Naive thymus-derived CD4-positive, alpha-beta T cell (primary cell): Measurements from ENCODE around the gene EIF2S1. TPM values are rescaled to one million over a fixed set of nuclear protein-coding genes. Genes with fewer than 3 reads are reported as not detected.
"Not testable (repeated sequence)": the region's sequence is repeated elsewhere in the genome, so short reads cannot be mapped to it uniquely, and the experiment has no call there.

Experiments
- ATAC-seq: fragments of 150-1000 bp; cut with Tn5 transposase; 2 replicates; pipeline ENCODE4 v1.10.0; 2021; ENCODE audit warnings: mild to moderate bottlenecking, moderate library complexity
- CTCF ChIA-PET: fragments of 350-600 bp; sonication (Branson Sonifier 250); formaldehyde crosslinking; loops from one replicate; lab custom pipeline; 2021; ENCODE audit warnings: antibody characterized with exemption; lab: Charles Lee
- POLR2A ChIA-PET: fragments of 350-600 bp; sonication (Branson Sonifier 250); formaldehyde crosslinking; loops from one replicate; lab custom pipeline; 2021; ENCODE audit warnings: antibody characterized with exemption, inconsistent platforms; lab: Charles Lee
- DNase-seq, 9 donors: peaks; one replicate each; pipeline versions ENCODE4 v3.0.0 to v3.0.0-alpha.2; 2020 to 2022; ENCODE audit warnings: mixed read lengths in 1 of 9
- H3K27ac ChIP-seq: one replicate; pipeline ENCODE4 v1.7.0; 2013; ENCODE audit warnings: mild to moderate bottlenecking, low read depth, low read length, moderate library complexity
- H3K27me3 ChIP-seq, 2 donors: one replicate each; pipeline ENCODE4 v1.7.0; 2013; ENCODE audit warnings: low read length in 2 of 2, mild to moderate bottlenecking in 2 of 2, moderate library complexity in 2 of 2; ENCODE audit not compliant: control insufficient read depth in 2 of 2, insufficient read depth in 2 of 2
- H3K36me3 ChIP-seq, 3 experiments: 1 replicate in 2 of 3; 2 replicates in 1 of 3; pipeline ENCODE4 v1.7.0; 2013; ENCODE audit warnings: low read length in 3 of 3, mild to moderate bottlenecking in 3 of 3, moderate library complexity in 1 of 3; ENCODE audit not compliant: insufficient read depth in 3 of 3, control insufficient read depth in 2 of 3
- H3K4me1 ChIP-seq, 2 donors: one replicate each; pipeline ENCODE4 v1.7.0; 2013; ENCODE audit warnings: low read length in 2 of 2, mild to moderate bottlenecking in 2 of 2, moderate library complexity in 1 of 2; ENCODE audit not compliant: control insufficient read depth in 2 of 2, insufficient read depth in 2 of 2
- H3K4me3 ChIP-seq: 2 replicates; pipeline ENCODE4 v1.7.0; 2013; ENCODE audit warnings: mild to moderate bottlenecking, low read length
- H3K9me3 ChIP-seq, 3 experiments: 1 replicate in 2 of 3; 2 replicates in 1 of 3; pipeline ENCODE4 v1.7.0; 2013; ENCODE audit warnings: low read length in 3 of 3; ENCODE audit not compliant: control insufficient read depth in 2 of 3
- H3K27ac Mint-ChIP-seq, 9 donors: one replicate each; pipeline ENCODE4 v1.8.0; 2020 to 2022; ENCODE audit warnings: mixed read lengths in 9 of 9, mild to moderate bottlenecking in 8 of 9, moderate library complexity in 5 of 9, inconsistent platforms in 2 of 9
- H3K27me3 Mint-ChIP-seq, 5 donors: one replicate each; pipeline ENCODE4 v1.8.0; 2021 to 2022; ENCODE audit warnings: mixed read lengths in 5 of 5, mild to moderate bottlenecking in 1 of 5
- H3K36me3 Mint-ChIP-seq, 5 donors: one replicate each; pipeline ENCODE4 v1.8.0; 2020 to 2022; ENCODE audit warnings: mixed read lengths in 5 of 5, mild to moderate bottlenecking in 3 of 5, inconsistent platforms in 1 of 5
- H3K4me1 Mint-ChIP-seq, 7 donors: one replicate each; pipeline ENCODE4 v1.8.0; 2020 to 2022; ENCODE audit warnings: mixed read lengths in 7 of 7, mild to moderate bottlenecking in 3 of 7, inconsistent platforms in 1 of 7
- H3K4me3 Mint-ChIP-seq, 10 donors: one replicate each; pipeline ENCODE4 v1.8.0; 2020 to 2022; ENCODE audit warnings: mild to moderate bottlenecking in 10 of 10, mixed read lengths in 10 of 10, moderate library complexity in 6 of 10, inconsistent platforms in 2 of 10
- H3K9me3 Mint-ChIP-seq, 11 donors: one replicate each; pipeline ENCODE4 v1.8.0; 2020 to 2022; ENCODE audit warnings: mixed read lengths in 11 of 11, mild to moderate bottlenecking in 4 of 11, inconsistent platforms in 1 of 11, moderate library complexity in 1 of 11
- intact Hi-C, 2 donors: fragments of 100-400 bp; cut with micrococcal nuclease; formaldehyde crosslinking; loops; one replicate each; pipeline ENCODE4 v1.15.1; 2023
- polyA plus RNA-seq, 2 donors: library from polyadenylated mRNA; unstranded; fragments of 300-500 nt; fragmentation: Illumina TruSeq; gene quantifications; one replicate each; pipeline ENCODE4 v1.2.3, GENCODE V29; 2021
- total RNA-seq, 6 experiments: library from RNA in 5 of 6; stranded (reverse) in 5 of 6; gene quantifications; 1 replicate in 5 of 6; 2 replicates in 1 of 6; pipeline ENCODE4 v1.2.3 and lab custom pipeline; 2021 to 2026

EIF2S1 gene
- total and polyA plus RNA-seq, 7 experiments from 2014 or later, result 41.4 to 115 (median 57.6) TPM

GRCh38 chr14:67331368-67332125 lies 28.6 kb upstream of the EIF2S1 start:
- Histone ChIP-seq H3K27me3 (no peaks in the 10 kb centered on the region), H3K9me3 (no peaks in the 10 kb centered on the region), H3K36me3 (peaks cover 0 to 42% (median 10%) of the 10 kb centered on the region in 3 experiments), H3K4me3 (no peak overlapping the region), H3K4me1 (no peaks in the 10 kb centered on the region), H3K27ac (no peak overlapping the region)
- DNase-seq, result no peak
- Mint-ChIP-seq H3K36me3 (peaks cover 4 to 51% (median 36%) of the 10 kb centered on the region in 5 donors), H3K4me1 (peaks cover 0 to 1% (median 0%) of the 10 kb centered on the region in 7 donors), H3K27me3 (no peaks in the 10 kb centered on the region), H3K4me3 (no peak overlapping the region), H3K9me3 (peaks cover 0 to 3% (median 0%) of the 10 kb centered on the region in 11 donors), H3K27ac (no peak overlapping the region)
- CTCF ChIA-PET, result interaction anchor here (1.0 kb wide), 1 partner anchor 46 kb away, joined by 3 read pairs; no protein-coding TSS in a partner anchor
- POLR2A ChIA-PET, result no interaction called here
- intact Hi-C loops, result no loop called here
- ATAC-seq, result no peak

DNA sequence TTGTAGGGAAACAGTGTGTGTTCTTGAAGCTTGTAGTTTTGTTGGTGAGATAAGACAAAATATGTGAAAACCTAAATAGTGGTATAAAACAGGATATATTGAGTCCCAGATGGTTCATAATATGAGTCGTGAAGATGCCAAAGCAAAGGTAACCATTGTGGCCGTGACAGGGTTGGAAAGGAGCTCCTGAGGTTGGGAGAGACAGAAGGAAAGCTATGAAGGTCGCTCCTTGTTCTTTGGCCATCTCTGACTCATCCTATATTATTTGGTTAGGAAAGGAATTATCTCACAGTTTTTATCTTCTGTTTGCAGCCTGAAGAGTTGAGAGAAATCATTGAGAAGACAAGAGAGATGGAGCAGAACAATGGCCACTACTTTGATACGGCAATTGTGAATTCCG lies 27.7 kb upstream of the EIF2S1 start:
- Histone ChIP-seq H3K27ac (no peak overlapping the region), H3K9me3 (no peaks in the 10 kb centered on the region), H3K4me3 (no peak overlapping the region), H3K4me1 (no peaks in the 10 kb centered on the region), H3K27me3 (no peaks in the 10 kb centered on the region), H3K36me3 (peaks cover 0 to 49% (median 10%) of the 10 kb centered on the region in 3 experiments)
- no peak for DNase-seq
- Mint-ChIP-seq H3K27ac (no peak overlapping the region), H3K9me3 (peaks cover 0 to 3% (median 0%) of the 10 kb centered on the region in 11 donors), H3K4me1 (peaks cover 0 to 1% (median 0%) of the 10 kb centered on the region in 7 donors), H3K36me3 (peaks cover 4 to 47% (median 35%) of the 10 kb centered on the region in 5 donors), H3K4me3 (no peak overlapping the region), H3K27me3 (no peaks in the 10 kb centered on the region)
- ChIA-PET CTCF (interaction anchor here (1.3 kb wide), 1 partner anchor 973 kb away, joined by 3 read pairs; no protein-coding TSS in a partner anchor), POLR2A (no interaction called here)
- intact Hi-C loops, result no loop called here
- ATAC-seq, result no peak

DNA sequence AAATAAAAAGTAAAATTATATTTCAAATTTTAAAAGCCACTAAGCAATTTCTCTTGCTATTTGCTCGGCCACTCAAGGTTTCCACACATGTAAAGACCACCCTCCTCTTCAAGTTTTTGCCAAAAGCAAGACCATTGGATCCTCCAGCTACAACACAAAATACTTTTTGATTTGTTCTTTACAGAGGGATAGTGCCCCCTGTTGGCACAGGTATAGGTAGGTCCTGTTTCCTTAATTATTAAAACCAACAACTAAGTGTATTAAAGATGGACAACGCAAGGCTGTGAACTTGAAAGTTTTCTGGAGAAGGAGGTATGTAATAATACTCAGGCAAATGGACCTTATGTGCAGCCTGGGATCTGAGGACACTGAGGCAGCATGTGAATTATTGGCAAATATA lies 24.3 kb upstream of the EIF2S1 start:
- peaks cover 4 to 51% (median 29%) of the 10 kb centered on the region in 5 donors for H3K36me3 Mint-ChIP-seq
- H3K9me3 Mint-ChIP-seq, result peaks cover 0 to 2% (median 0%) of the 10 kb centered on the region in 11 donors
- DNase-seq (peak in 5 of 9 donors; percentile 2 to 10 (median 7)), ATAC-seq (peak; percentile 22)
- H3K27me3 ChIP-seq, result no peaks in the 10 kb centered on the region
- H3K4me1 ChIP-seq, result no peaks in the 10 kb centered on the region
- peaks cover 0 to 1% (median 0%) of the 10 kb centered on the region in 7 donors for H3K4me1 Mint-ChIP-seq
- intact Hi-C loops, result loop anchor here (1.0 to 2.0 kb wide), 2 partner anchors 169 to 976 kb away; no protein-coding TSS in a partner anchor
- no peak overlapping the region for H3K4me3 ChIP-seq
- H3K27ac ChIP-seq, result no peak overlapping the region
- no peak overlapping the region for H3K4me3 Mint-ChIP-seq
- peak overlapping the region in 1 of 9 donors; percentile 73 for H3K27ac Mint-ChIP-seq
- H3K36me3 ChIP-seq, result peaks cover 0 to 74% (median 14%) of the 10 kb centered on the region in 3 experiments
- no peaks in the 10 kb centered on the region for H3K27me3 Mint-ChIP-seq
- ChIA-PET CTCF (interaction anchor here (1.4 kb wide), 1 partner anchor 168 kb away, joined by 6 read pairs; no protein-coding TSS in a partner anchor), POLR2A (no interaction called here)
- no peaks in the 10 kb centered on the region for H3K9me3 ChIP-seq

- intact Hi-C loops, H3K4me1 ChIP-seq, H3K27ac ChIP-seq, H3K4me3 ChIP-seq, ATAC-seq, H3K9me3 Mint-ChIP-seq, H3K9me3 ChIP-seq, H3K27me3 Mint-ChIP-seq, DNase-seq, CTCF ChIA-PET, H3K27ac Mint-ChIP-seq, POLR2A ChIA-PET, H3K4me1 Mint-ChIP-seq, H3K4me3 Mint-ChIP-seq, H3K27me3 ChIP-seq: not testable (repeated sequence)
- H3K36me3 ChIP-seq, result peaks cover 5 to 67% (median 5%) of the 10 kb centered on the region in 3 experiments
- peaks cover 0 to 42% (median 25%) of the 10 kb centered on the region in 5 donors for H3K36me3 Mint-ChIP-seq
Observed at GRCh38 chr14:67341231-67341630, 18.9 kb upstream of the EIF2S1 start.

- POLR2A ChIA-PET, result no interaction called here
- intact Hi-C loops, result no loop called here
- H3K4me1 Mint-ChIP-seq, result no peaks in the 10 kb centered on the region
- H3K4me3 Mint-ChIP-seq, result no peak overlapping the region
- peaks cover 0 to 37% (median 22%) of the 10 kb centered on the region in 5 donors for H3K36me3 Mint-ChIP-seq
- no peak overlapping the region for H3K4me3 ChIP-seq
- H3K4me1 ChIP-seq, result no peaks in the 10 kb centered on the region
- ATAC-seq (no peak), DNase-seq (no peak)
- no peaks in the 10 kb centered on the region for H3K27me3 ChIP-seq
- no peaks in the 10 kb centered on the region for H3K27me3 Mint-ChIP-seq
- H3K27ac Mint-ChIP-seq, result peak overlapping the region in 1 of 9 donors; percentile 49
- H3K36me3 ChIP-seq, result peaks cover 5 to 66% (median 5%) of the 10 kb centered on the region in 3 experiments
- H3K27ac ChIP-seq, result no peak overlapping the region
- no peaks in the 10 kb centered on the region for H3K9me3 ChIP-seq
- CTCF ChIA-PET, result no interaction called here
- peaks cover 0 to 2% (median 0%) of the 10 kb centered on the region in 11 donors for H3K9me3 Mint-ChIP-seq
Observed at GRCh38 chr14:67343601-67344230, 16.4 kb upstream of the EIF2S1 start.

DNA sequence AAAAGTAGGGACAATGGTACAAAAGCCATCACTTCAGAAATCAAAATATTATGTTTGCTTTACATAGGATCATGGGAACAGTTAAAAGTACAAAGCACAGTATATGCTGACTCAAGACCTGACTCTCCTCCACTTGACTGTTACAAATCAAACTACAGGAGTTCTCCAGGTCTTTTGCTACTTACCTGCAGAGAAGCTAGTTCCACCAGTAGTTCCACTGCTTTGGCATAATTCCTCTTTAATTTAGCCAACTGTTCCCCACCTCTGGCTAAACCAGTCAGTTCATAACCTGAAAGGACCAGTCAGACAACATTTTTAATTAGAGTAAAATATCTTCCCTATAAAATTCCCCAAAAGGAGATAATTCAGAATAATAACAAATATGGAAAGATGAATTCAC lies 14.5 kb upstream of the EIF2S1 start:
- peaks cover 3 to 40% (median 19%) of the 10 kb centered on the region in 5 donors for H3K36me3 Mint-ChIP-seq
- CTCF ChIA-PET, result interaction anchor here (1.6 kb wide), 1 partner anchor 14 kb away, joined by 3 read pairs; the partner anchor contains the start of gene ATP6V1D
- no peak overlapping the region for H3K4me3 ChIP-seq

More for the DNA sequence above, 14.5 kb upstream of the EIF2S1 start:
- Histone ChIP-seq H3K4me1 (no peaks in the 10 kb centered on the region), H3K9me3 (no peaks in the 10 kb centered on the region), H3K36me3 (peaks cover 0 to 67% (median 10%) of the 10 kb centered on the region in 3 experiments), H3K27me3 (no peaks in the 10 kb centered on the region), H3K27ac (no peak overlapping the region)
- no peak overlapping the region for H3K4me3 Mint-ChIP-seq
- no peaks in the 10 kb centered on the region for H3K4me1 Mint-ChIP-seq
- DNase-seq (no peak), ATAC-seq (no peak)
- H3K27me3 Mint-ChIP-seq, result no peaks in the 10 kb centered on the region
- H3K27ac Mint-ChIP-seq, result peak overlapping the region in 1 of 9 donors; percentile 15
- intact Hi-C loops, result no loop called here
- POLR2A ChIA-PET, result interaction anchor here (1.3 kb wide), 1 partner anchor 18 kb away, joined by 4 read pairs; no protein-coding TSS in a partner anchor
- no peaks in the 10 kb centered on the region for H3K9me3 Mint-ChIP-seq
